SU-DHL-6 (cell line): ENCODE data around the gene RAB27B.

Experiments used
- EZH2phosphoT487 ChIP-seq: fragments of 200-600 bp; sonication (generic), shearing (Covaris generic); conservative IDR thresholded peaks from 2 replicates; pipeline ENCODE4 v1.6.1; 2018; ENCODE audit warnings: mild to moderate bottlenecking, antibody characterized with exemption, low read length, moderate library complexity, mixed read lengths
- TF ChIP-seq, protein P1 (sequence below): fragments of 200-600 bp; sonication (generic); IDR thresholded peaks from one replicate; pipeline ENCODE4 v1.5.1; 2017; ENCODE audit warnings: antibody characterized with exemption, mild to moderate bottlenecking, low read length, moderate library complexity; ENCODE audit not compliant: insufficient read depth, poor library complexity, severe bottlenecking

DNA sequence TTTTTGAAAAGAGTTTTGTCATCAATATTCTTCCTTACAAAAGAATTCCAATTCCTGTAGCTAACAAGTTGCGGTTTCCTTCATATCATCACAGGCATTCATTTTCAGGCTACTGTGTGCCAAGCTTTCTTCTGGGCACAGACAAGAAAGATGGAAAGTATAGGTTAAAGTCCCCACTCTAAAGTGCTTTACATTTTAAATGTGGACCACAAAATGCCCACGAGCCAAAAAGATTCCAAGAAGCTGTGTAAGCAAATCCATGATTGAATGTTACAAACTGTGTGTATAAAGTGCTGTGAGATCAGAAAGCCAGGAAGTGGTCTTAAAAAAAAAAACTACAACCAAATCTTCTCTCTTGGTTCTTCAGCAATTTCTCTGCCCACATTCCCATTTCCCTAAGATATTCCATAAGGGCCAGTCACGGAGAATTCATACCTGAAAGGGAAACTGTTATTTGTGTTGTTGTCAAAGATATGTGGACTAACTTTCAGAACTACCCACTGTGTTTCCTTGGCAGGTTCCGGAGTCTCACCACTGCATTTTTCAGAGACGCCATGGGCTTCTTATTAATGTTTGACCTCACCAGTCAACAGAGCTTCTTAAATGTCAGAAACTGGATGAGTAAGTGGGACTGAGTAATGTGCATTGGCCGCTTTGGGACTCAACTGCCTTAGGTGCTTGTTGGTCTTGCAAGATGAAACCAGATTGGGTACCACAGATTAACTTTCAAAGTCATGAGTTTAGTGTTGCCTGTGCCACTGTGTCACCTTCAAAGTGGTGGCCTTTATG lies 55.7 kb downstream of the RAB27B start:
- TF ChIP-seq, protein P1, sequence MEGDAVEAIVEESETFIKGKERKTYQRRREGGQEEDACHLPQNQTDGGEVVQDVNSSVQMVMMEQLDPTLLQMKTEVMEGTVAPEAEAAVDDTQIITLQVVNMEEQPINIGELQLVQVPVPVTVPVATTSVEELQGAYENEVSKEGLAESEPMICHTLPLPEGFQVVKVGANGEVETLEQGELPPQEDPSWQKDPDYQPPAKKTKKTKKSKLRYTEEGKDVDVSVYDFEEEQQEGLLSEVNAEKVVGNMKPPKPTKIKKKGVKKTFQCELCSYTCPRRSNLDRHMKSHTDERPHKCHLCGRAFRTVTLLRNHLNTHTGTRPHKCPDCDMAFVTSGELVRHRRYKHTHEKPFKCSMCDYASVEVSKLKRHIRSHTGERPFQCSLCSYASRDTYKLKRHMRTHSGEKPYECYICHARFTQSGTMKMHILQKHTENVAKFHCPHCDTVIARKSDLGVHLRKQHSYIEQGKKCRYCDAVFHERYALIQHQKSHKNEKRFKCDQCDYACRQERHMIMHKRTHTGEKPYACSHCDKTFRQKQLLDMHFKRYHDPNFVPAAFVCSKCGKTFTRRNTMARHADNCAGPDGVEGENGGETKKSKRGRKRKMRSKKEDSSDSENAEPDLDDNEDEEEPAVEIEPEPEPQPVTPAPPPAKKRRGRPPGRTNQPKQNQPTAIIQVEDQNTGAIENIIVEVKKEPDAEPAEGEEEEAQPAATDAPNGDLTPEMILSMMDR, result no peak
- TF ChIP-seq EZH2phosphoT487, result no peak
